AG09309 (cell line): ENCODE results near the gene S100A4.
"Not testable (repeated sequence)": the region's sequence is repeated elsewhere in the genome, so short reads cannot be mapped to it uniquely, and the experiment has no call there.

Experiments
- DNase-seq: peaks from one replicate; pipeline ENCODE4 v3.0.0-alpha.2; 2010; ENCODE audit warnings: low read depth
- H3K4me3 ChIP-seq: 2 replicates; pipeline ENCODE4 v1.5.1; 2011; ENCODE audit warnings: mild to moderate bottlenecking, low read depth, low read length, moderate library complexity; ENCODE audit not compliant: control insufficient read depth
- TF ChIP-seq, protein P1 (sequence below): IDR thresholded peaks from 2 replicates; pipeline ENCODE4 v1.5.1; 2011; ENCODE audit warnings: mild to moderate bottlenecking, low read depth, low read length, inconsistent platforms; ENCODE audit not compliant: insufficient read depth, control insufficient read depth; ENCODE audit errors: missing control alignments

Gene S100A4

DNA sequence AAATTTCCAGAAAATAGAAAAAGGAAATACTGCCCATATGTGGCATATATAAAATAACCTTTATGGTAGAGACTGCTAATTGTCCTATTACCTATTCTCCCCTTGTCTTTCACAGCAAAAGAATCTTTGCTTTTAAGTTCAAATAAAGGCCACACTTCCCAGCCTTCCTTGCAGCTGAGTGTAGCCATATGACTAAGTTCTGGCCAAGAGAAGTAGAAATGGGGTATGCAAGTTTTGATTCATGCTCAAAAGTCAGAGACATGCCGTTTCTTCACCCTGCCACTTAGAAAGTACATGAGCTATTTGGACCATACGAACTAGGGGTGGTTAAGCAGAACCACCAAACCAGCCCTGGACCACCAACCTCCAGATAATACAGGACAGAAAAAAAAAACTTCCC, 38.4 kb upstream of the S100A4 start:
- TF ChIP-seq, protein P1, sequence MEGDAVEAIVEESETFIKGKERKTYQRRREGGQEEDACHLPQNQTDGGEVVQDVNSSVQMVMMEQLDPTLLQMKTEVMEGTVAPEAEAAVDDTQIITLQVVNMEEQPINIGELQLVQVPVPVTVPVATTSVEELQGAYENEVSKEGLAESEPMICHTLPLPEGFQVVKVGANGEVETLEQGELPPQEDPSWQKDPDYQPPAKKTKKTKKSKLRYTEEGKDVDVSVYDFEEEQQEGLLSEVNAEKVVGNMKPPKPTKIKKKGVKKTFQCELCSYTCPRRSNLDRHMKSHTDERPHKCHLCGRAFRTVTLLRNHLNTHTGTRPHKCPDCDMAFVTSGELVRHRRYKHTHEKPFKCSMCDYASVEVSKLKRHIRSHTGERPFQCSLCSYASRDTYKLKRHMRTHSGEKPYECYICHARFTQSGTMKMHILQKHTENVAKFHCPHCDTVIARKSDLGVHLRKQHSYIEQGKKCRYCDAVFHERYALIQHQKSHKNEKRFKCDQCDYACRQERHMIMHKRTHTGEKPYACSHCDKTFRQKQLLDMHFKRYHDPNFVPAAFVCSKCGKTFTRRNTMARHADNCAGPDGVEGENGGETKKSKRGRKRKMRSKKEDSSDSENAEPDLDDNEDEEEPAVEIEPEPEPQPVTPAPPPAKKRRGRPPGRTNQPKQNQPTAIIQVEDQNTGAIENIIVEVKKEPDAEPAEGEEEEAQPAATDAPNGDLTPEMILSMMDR, result no peak

DNA sequence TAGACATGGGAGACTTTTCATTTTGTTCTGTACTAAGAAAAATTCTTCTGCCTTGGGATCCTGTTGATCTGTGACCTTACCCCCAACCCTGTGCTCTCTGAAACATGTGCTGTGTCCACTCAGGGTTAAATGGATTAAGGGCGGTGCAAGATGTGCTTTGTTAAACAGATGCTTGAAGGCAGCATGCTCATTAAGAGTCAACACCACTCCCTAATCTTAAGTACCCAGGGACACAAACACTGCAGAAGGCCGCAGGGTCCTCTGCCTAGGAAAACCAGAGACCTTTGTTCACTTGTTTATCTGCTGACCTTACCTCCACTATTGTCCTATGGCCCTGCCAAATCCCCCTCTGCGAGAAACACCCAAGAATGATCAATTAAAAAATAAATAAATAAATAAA, 37.9 kb upstream of the S100A4 start:
- not testable (repeated sequence) for DNase-seq, H3K4me3 ChIP-seq

More for the DNA sequence above, 38.4 kb upstream of the S100A4 start:
- no peak overlapping the region for H3K4me3 ChIP-seq
- no peak for DNase-seq

DNA sequence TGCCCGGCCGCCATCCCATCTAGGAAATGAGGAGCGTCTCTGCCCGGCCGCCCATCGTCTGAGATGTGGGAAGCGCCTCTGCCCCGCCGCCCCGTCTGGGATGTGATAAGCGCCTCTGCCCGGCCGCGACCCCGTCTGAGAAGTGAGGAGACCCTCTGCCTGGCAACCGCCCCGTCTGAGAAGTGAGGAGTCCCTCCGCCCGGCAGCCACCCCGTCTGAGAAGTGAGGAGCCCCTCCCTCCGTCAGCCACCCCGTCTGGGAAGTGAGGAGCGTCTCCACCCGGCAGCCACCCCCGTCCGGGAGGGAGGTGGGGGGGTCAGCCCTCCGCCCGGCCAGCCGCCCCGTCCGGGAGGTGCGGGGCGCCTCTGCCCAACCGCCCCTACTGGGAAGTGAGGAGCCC, 37.2 kb upstream of the S100A4 start:
- H3K4me3 ChIP-seq, DNase-seq: not testable (repeated sequence)

DNA sequence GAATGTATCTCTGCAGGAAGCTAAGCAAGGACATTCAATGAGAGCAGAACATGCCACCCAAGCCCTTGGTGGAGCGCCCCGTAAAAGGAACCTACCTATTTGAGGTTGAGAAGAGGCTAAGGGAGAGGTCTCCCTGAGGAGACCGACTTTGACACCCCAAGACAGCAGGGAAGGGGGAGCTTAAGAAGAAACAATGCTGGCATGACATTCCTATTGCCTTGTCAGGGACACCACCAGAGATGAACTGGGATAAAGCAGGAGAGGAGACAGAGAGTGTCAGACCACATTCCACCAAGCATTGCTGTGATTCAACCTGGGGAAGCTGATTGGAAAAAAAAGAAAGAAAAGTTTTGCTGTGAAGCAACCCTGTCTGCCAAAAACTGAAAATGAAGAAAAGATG, 33.3 kb upstream of the S100A4 start:
- DNase-seq, result no peak
- TF ChIP-seq, protein P1, result no peak
- H3K4me3 ChIP-seq, result no peak overlapping the region

DNA sequence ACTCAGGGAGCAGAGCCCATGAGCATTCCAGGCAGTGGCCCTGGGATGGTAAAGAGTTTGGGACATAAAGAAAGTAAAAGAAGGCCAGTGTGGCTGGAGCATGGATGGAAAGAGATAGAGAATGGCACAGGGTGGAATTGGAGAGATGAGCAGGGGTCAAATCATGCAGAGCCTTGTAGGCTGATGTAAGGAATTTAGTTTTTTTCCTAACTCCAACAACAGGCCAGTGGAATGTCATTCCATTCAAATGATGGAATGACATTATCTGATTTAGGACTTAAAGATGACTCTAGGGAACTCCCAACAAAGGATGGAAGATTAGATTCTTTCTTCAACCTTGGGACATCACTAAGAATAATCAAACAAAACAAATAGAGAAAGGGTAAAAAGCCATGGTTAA, 32.9 kb upstream of the S100A4 start:
- TF ChIP-seq, protein P1, result no peak
- DNase-seq, result no peak
- no peak overlapping the region for H3K4me3 ChIP-seq

DNA sequence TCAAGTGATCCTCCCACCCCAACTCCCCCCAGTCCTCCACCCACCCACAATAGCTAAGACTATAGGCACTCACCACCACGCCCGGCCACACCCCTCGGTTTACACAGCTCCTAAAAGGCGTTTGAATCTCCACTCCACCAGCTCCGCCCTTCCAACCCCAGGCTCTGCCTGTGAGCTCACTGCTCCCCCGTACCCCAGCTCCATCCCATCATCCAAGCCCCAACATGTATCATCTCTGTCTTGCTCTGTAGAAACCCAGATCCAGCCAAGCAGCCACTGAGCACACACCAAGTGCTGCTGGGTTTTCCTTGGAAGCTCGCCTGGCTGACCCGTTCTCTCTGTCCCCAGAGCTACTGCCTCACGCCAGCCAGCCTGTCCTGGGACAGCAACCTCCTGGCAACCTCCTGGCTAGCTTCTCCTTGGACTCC, 32.0 kb upstream of the S100A4 start:
- no peak overlapping the region for H3K4me3 ChIP-seq
- DNase-seq, result no peak
- TF ChIP-seq, protein P1, result no peak

DNA sequence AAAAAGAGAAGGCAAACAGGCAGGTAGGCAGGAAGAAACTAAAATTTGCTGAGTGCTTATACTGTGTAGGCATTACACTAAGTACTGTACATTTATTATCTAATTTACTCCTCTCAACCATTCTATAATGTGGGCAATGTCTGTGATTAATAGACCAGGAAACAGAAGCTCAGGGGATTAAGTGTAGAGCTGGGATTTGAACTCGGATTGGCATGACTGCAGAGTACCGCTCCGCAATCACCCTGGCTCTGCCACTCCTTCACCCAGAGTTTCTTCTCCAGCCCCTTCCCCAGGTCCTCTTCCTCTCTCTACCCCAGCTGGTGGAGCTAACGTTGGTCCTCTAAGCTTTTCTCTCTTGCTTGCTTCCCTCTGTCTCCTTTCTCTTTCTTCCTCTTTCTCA, 31.5 kb upstream of the S100A4 start:
- TF ChIP-seq, protein P1, result no peak
- H3K4me3 ChIP-seq, result no peak overlapping the region
- no peak for DNase-seq

DNA sequence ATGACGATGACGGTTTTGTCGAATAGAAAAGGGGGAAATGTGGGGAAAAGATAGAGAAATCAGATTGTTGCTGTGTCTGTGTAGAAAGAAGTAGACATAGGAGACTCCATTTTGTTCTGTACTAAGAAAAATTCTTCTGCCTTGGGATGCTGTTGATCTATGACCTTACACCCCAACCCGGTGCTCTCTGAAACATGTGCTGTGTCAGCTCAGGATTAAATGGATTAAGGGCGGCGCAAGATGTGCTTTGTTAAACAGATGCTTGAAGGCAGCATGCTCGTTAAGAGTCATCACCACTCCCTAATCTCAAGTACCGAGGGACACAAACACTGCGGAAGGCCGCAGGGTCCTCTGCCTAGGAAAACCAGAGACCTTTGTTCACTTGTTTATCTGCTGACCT, 29.9 kb upstream of the S100A4 start:
- H3K4me3 ChIP-seq, DNase-seq: not testable (repeated sequence)

DNA sequence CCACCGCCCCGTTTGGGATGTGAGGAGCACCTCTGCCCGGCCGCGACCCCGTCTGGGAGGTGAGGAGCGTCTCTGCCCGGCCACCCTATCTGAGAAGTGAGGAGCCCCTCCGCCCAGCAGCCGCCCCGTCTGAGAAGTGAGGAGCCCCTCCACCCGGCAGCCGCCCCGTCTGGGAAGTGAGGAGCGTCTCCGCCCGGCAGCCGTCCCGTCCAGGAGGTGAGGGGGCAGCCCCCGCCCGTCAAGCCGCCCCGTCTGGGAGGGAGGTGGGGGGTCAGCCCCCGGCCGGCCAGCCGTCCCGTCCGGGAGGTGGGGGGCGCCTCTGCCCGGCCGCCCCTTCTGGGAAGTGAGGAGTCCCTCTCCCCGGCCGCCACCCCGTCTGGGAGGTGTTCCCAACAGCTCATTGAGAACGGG, 29.5 kb upstream of the S100A4 start:
- H3K4me3 ChIP-seq, DNase-seq: not testable (repeated sequence)
